Measurements from ENCODE around the gene TNFRSF14. TPM values are rescaled to one million over a fixed set of nuclear protein-coding genes. Genes with fewer than 3 reads are reported as not detected.

The TNFRSF14 gene
- total RNA-seq, 1 experiment from 2014 or later: 1.5 TPM

GRCh38 chr1:2593251-2593878 is 37.2 kb downstream of the TNFRSF14 start:
- Mint-ChIP-seq H3K4me3 (ENCODE audit: unreplicated experiment) (no peak overlapping the region), H3K9me3 (ENCODE audit: unreplicated experiment) (no peaks in the 10 kb centered on the region), H3K27ac (ENCODE audit: unreplicated experiment) (no peak overlapping the region), H3K27me3 (ENCODE audit: insufficient read depth, unreplicated experiment) (peaks cover 3% of the 10 kb centered on the region), H3K36me3 (ENCODE audit: insufficient read depth, unreplicated experiment) (no peaks in the 10 kb centered on the region), H3K4me1 (ENCODE audit: low read depth, unreplicated experiment) (no peaks in the 10 kb centered on the region)
- TF ChIP-seq, protein P1, sequence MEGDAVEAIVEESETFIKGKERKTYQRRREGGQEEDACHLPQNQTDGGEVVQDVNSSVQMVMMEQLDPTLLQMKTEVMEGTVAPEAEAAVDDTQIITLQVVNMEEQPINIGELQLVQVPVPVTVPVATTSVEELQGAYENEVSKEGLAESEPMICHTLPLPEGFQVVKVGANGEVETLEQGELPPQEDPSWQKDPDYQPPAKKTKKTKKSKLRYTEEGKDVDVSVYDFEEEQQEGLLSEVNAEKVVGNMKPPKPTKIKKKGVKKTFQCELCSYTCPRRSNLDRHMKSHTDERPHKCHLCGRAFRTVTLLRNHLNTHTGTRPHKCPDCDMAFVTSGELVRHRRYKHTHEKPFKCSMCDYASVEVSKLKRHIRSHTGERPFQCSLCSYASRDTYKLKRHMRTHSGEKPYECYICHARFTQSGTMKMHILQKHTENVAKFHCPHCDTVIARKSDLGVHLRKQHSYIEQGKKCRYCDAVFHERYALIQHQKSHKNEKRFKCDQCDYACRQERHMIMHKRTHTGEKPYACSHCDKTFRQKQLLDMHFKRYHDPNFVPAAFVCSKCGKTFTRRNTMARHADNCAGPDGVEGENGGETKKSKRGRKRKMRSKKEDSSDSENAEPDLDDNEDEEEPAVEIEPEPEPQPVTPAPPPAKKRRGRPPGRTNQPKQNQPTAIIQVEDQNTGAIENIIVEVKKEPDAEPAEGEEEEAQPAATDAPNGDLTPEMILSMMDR (IDR thresholded peaks at IDR 0.05; ENCODE audit: insufficient read depth in 1 of 2, low read depth in 1 of 2, low read length in 1 of 2, severe bottlenecking in 1 of 2, unreplicated experiment in 1 of 2): no peak
- intact Hi-C loops (cut with micrococcal nuclease; ENCODE audit: unreplicated experiment): no loop called here
- Histone ChIP-seq H3K4me1 (no peaks in the 10 kb centered on the region), H3K36me3 (ENCODE audit: control insufficient read depth, insufficient read depth, low read length) (no peaks in the 10 kb centered on the region), H3K9me3 (no peaks in the 10 kb centered on the region), H3K27me3 (replicated peaks; ENCODE audit: control insufficient read depth, insufficient read depth, low read length) (no peaks in the 10 kb centered on the region), H3K4me3 (ENCODE audit: low read depth, low read length) (no peak overlapping the region)
- DNase-seq: no peak
- no TSS peak for BruUV-seq (replicated peaks)
- CTCF ChIA-PET: no interaction called here
- POLR2A ChIA-PET: no interaction called here

GRCh38 chr1:2594001-2594640 is 38.0 kb downstream of the TNFRSF14 start:
- no TSS peak for BruUV-seq (replicated peaks)
- TF ChIP-seq, protein P1 (IDR thresholded peaks at IDR 0.05; ENCODE audit: insufficient read depth in 1 of 2, low read depth in 1 of 2, low read length in 1 of 2, severe bottlenecking in 1 of 2, unreplicated experiment in 1 of 2): no peak
- ChIA-PET CTCF (no interaction called here), POLR2A (no interaction called here)
- peaks cover 6% of the 10 kb centered on the region for H3K27me3 Mint-ChIP-seq (ENCODE audit: insufficient read depth, unreplicated experiment)
- H3K36me3 Mint-ChIP-seq (ENCODE audit: insufficient read depth, unreplicated experiment): no peaks in the 10 kb centered on the region
- H3K27ac Mint-ChIP-seq (ENCODE audit: unreplicated experiment): no peak overlapping the region
- Histone ChIP-seq H3K9me3 (no peaks in the 10 kb centered on the region), H3K36me3 (ENCODE audit: control insufficient read depth, insufficient read depth, low read length) (no peaks in the 10 kb centered on the region), H3K4me3 (ENCODE audit: low read depth, low read length) (no peak overlapping the region), H3K27me3 (replicated peaks; ENCODE audit: control insufficient read depth, insufficient read depth, low read length) (no peaks in the 10 kb centered on the region), H3K4me1 (no peaks in the 10 kb centered on the region)
- no peak for DNase-seq
- H3K4me1 Mint-ChIP-seq (ENCODE audit: low read depth, unreplicated experiment): no peaks in the 10 kb centered on the region
- no peak overlapping the region for H3K4me3 Mint-ChIP-seq (ENCODE audit: unreplicated experiment)
- no peaks in the 10 kb centered on the region for H3K9me3 Mint-ChIP-seq (ENCODE audit: unreplicated experiment)
- intact Hi-C loops (cut with micrococcal nuclease; ENCODE audit: unreplicated experiment): no loop called here

DNA sequence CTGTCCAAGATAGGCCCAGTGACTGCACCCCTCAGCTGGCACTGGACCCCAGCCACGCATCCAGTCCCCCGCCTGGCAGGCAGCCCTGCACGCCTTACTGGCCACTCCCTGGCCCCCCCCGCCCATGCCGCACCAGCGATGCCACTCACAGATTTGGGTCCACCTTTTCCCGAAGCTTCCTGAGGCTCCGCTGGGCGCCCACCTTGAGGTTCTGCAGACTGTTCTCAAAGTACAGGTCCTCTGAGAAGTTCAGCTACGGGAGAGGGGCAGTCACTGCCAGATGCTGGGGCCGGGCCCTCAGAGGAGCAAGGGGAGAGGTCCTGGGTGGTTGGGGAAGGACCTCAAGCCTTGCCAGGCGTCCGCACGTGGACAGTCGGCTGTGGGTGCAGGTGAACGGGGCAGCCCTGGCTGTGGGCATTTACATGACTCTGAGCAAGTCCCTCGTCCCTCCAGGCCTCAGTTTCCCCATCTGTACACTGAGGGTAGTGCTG is 38.5 kb downstream of the TNFRSF14 start:
- POLR2A ChIA-PET: interaction anchor here (0.5 kb wide), 1 partner anchor 367 kb away, joined by 3 read pairs; no protein-coding TSS in a partner anchor
- Histone ChIP-seq H3K36me3 (ENCODE audit: control insufficient read depth, insufficient read depth, low read length) (no peaks in the 10 kb centered on the region), H3K4me3 (ENCODE audit: low read depth, low read length) (no peak overlapping the region), H3K27me3 (replicated peaks; ENCODE audit: control insufficient read depth, insufficient read depth, low read length) (no peaks in the 10 kb centered on the region), H3K4me1 (no peaks in the 10 kb centered on the region), H3K9me3 (no peaks in the 10 kb centered on the region)
- Mint-ChIP-seq H3K4me3 (ENCODE audit: unreplicated experiment) (no peak overlapping the region), H3K36me3 (ENCODE audit: insufficient read depth, unreplicated experiment) (no peaks in the 10 kb centered on the region), H3K4me1 (ENCODE audit: low read depth, unreplicated experiment) (no peaks in the 10 kb centered on the region), H3K9me3 (ENCODE audit: unreplicated experiment) (no peaks in the 10 kb centered on the region), H3K27me3 (ENCODE audit: insufficient read depth, unreplicated experiment) (peaks cover 6% of the 10 kb centered on the region), H3K27ac (ENCODE audit: unreplicated experiment) (no peak overlapping the region)
- DNase-seq: no peak
- no TSS peak for BruUV-seq (replicated peaks)
- CTCF ChIA-PET: no interaction called here
- TF ChIP-seq, protein P1 (IDR thresholded peaks at IDR 0.05; ENCODE audit: insufficient read depth in 1 of 2, low read depth in 1 of 2, low read length in 1 of 2, severe bottlenecking in 1 of 2, unreplicated experiment in 1 of 2): no peak
- intact Hi-C loops (cut with micrococcal nuclease; ENCODE audit: unreplicated experiment): no loop called here

Data from Caco-2 (cell line).